HG03565 (cell line): ENCODE results near the gene FAM234A.

Experiments
- ATAC-seq: cut with Tn5 transposase; IDR thresholded peaks from one replicate; pipeline ENCODE4 v1.9.1; 2021; ENCODE audit warnings: mild to moderate bottlenecking, moderate library complexity; ENCODE audit not compliant: unreplicated experiment

Gene FAM234A

DNA sequence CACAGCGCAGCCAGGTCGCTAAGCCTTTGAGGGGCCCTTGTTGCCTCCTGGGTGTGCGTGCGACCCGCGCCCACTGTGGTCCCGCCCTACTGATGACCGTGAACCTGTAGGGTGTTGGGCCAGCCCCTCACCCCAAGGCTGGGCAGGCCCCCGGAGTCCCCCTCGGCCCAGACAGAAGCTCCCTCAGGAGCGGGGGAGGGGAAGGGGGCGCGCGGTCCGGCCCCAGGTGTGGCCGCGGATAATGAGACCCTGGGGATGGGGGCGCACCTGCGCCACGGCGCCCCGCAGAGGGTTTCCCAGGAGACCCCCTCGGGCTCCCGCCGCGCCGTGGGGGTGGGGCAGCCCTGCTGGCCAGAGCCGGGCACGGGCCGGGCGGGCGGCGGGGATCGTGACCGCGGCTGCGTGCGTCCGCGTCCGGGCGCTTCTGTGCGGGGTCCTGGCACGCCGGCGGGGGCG, 45.4 kb downstream of the FAM234A start:
- ATAC-seq = no peak

DNA sequence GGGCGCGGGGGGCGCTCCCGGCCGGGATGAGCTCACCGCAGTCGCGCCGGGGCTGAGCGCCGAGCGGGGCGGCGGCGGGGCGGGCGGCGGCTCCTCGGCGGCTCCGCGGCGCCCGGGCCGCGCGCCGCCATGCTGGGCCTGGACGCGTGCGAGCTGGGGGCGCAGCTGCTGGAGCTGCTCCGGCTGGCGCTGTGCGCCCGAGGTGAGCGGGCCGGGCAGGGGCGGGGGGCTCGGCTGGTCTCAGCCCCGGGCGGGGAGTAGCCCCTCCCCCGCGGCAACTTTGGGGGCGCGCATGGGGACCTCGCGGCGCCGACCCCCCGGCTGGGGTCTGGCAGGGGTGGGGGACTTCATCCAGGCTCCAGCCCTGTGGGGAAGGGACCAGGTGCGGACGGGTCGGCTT, 45.9 kb downstream of the FAM234A start, which contains the start of gene ARHGDIG:
TSS of gene ARHGDIG (plus strand) at position 40 of the 400 bp plus-strand sequence. CDS start at position 130, 90 bp downstream.
- no peak for ATAC-seq

DNA sequence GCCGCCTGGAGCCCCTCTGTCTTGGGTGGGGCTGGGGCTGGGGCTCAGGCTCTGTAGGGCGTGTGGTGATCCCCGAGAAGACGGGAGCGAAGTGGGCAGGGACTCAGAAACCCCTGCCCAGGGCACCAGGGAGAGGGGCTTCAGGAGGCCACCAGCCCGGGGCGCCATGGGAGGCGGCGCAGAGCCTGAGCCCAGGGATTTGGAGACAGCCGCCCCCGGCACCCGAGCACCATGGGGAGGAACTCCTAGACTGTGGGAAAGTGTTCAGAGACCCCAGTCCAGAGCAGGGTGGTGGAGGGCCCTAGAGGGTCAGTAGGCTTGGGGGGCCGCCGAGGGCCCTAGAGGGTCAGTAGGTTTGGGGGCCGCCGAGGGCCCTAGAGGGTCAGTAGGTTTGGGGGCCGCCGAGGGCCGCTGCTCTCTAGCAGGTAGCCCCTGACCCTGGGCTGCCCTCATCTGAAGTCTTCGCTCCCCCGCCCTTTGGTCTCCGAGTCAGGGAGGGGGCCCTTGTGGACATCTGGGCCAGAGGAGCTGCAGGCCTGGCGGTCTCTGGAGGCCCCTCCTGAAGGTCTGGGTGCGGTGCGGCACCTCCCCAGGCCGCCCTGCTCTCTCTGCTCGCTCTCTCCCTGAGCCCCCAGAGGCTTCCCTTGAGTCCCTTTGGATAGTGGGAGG, 46.5 kb downstream of the FAM234A start:
- ATAC-seq = no peak

DNA sequence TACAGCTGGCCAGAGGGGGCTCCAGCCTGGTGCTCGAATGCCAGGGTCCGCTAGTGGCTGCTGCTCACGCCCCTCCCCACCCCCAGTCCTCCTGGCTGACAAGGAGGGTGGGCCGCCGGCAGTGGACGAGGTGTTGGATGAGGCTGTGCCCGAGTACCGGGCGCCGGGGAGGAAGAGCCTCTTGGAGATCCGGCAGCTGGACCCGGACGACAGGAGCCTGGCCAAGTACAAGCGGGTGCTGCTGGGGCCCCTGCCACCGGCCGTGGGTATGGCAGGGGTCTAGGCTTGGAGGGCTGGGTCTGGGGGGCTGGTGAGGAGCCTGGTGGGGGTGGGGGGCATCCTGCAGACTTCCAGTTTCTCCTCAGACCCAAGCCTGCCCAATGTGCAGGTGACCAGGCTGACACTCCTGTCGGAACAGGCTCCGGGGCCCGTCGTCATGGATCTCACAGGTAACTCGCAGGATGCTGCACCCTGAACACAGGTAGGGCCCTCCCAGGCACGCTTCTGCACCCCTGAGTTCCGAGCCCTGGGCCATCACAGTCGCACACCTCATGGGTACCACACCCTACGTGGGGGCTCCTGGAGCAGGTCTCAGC, 47.1 kb downstream of the FAM234A start:
- ATAC-seq = no peak

DNA sequence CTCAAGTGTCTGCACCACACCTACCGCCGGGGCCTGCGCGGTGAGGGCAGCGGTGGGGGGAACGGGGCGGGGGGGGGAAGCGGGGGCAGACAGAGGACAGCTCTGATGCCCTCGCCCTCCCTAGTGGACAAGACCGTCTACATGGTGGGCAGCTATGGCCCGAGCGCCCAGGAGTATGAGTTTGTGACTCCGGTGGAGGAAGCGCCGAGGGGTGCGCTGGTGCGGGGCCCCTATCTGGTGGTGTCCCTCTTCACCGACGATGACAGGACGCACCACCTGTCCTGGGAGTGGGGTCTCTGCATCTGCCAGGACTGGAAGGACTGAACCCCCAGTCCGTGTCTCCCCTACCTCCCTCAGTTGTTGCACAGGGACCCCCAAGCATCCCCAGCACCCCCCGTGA, 47.9 kb downstream of the FAM234A start:
- no peak for ATAC-seq

DNA sequence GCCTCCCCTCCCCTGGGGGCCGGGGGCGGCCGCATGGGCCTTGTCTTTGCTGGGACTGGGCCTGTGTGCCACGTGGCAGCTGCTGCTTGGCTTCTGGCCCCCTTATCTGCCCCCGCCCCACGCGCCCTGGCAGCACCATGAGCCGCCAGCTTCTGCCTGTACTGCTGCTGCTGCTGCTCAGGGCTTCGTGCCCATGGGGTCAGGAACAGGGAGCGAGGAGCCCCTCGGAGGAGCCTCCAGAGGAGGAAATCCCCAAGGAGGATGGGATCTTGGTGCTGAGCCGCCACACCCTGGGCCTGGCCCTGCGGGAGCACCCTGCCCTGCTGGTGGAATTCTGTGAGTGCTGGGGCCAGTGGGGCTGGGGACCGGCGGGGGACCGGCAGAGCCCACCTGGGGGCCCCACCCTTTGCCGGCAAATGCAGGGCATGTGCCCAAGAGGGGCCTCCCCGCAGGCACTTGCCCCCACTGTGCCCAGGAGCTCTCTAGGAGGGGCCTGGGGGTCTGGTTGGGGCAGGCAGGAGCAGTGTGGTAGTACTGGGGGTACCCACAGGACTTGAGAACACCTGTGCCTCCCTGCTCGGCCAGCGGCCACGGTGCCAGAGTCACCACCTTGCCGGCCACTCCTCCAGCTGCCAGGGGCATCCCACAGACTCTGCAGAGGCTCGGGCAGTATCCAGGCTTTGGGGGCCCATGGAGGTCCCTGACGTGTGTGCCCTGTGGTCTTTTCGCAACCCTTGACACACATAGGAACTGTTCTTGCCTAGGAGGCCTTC, 48.6 kb downstream of the FAM234A start, which contains the start of gene PDIA2:
TSS of gene PDIA2 (plus strand) at position 132 of the 773 bp plus-strand sequence. CDS start at position 138, 6 bp downstream.
- no peak for ATAC-seq

DNA sequence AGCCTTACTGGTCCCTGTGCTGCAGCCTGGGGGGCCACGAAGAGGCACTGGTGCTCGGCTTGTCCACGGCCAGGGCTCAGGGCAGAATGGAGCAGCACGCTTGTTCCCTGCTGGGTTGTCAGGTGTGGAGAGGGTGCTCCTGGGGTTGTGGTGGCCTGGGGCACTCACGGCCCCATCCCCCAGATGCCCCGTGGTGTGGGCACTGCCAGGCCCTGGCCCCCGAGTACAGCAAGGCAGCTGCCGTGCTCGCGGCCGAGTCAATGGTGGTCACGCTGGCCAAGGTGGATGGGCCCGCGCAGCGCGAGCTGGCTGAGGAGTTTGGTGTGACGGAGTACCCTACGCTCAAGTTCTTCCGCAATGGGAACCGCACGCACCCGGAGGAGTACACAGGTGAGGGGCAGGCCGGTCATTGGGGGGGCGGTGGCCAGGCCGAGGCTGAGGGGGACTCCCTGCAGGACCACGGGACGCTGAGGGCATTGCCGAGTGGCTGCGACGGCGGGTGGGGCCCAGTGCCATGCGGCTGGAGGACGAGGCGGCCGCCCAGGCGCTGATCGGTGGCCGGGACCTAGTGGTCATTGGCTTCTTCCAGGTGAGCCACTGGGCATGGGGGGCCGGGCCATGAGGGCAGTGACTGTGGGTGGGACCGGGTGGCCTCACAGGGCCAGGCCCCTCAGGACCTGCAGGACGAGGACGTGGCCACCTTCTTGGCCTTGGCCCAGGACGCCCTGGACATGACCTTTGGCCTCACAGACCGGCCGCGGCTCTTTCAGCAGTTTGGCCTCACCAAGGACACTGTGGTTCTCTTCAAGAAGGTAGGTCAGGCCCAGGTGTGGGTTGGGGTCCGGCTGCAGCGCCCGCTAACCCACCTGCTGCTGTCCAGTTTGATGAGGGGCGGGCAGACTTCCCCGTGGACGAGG, 49.8 kb downstream of the FAM234A start:
- no peak for ATAC-seq

DNA sequence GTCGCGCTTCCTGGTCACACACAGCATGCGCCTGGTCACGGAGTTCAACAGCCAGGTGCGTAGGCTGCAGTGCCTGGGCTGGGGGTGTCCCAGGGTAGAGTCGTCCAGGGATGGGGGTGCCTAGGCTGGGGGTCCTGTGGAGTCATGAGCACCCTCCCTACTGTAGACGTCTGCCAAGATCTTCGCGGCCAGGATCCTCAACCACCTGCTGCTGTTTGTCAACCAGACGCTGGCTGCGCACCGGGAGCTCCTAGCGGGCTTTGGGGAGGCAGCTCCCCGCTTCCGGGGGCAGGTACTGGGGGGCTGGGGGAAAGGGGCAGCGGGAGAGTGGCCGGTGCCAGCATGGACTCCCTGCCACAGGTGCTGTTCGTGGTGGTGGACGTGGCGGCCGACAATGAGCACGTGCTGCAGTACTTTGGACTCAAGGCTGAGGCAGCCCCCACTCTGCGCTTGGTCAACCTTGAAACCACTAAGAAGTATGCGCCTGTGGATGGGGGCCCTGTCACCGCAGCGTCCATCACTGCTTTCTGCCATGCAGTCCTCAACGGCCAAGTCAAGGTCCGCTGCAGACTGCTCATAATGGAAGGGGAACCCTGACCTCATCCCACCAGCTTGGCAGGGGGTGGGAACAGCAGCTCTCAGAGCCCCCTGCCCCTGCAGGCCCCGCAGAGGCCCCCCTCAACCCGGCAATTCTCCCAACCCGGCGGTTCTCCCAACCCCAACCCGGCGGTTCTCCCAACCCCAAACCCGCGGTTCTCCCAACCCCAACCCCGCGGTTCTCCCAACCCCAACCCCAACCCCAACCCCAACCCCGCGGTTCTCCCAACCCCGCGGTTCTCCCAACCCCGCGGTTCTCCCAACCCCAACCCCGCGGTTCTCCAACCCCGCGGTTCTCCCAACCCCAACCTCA, 50.8 kb downstream of the FAM234A start:
- no peak for ATAC-seq

DNA sequence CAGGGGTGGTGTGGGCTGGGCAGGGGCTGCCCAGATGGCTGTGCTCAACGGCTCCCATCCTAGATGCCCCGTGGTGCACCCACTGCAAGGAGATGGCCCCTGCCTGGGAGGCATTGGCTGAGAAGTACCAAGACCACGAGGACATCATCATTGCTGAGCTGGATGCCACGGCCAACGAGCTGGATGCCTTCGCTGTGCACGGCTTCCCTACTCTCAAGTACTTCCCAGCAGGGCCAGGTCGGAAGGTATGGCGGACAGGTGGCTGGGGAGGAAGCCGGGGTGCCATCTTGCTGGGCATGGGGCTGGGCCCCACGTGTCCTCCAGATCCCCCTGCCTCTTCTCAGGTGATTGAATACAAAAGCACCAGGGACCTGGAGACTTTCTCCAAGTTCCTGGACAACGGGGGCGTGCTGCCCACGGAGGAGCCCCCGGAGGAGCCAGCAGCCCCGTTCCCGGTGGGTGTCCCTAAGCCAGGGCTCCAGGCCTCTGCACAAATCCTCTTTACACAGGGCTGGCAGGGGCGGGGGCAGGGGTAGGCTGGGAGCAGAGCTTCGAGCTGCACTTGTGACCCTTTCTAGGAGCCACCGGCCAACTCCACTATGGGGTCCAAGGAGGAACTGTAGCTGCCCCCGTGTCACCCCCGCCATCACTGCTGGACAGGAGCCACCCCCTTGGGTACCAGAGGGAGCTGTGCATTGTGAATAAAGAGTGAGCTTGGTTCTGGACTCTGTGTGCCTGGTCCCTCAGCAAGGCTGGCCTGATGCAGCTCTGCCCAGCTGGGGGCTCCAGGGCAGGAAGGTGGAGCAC, 52.1 kb downstream of the FAM234A start:
- no peak for ATAC-seq

DNA sequence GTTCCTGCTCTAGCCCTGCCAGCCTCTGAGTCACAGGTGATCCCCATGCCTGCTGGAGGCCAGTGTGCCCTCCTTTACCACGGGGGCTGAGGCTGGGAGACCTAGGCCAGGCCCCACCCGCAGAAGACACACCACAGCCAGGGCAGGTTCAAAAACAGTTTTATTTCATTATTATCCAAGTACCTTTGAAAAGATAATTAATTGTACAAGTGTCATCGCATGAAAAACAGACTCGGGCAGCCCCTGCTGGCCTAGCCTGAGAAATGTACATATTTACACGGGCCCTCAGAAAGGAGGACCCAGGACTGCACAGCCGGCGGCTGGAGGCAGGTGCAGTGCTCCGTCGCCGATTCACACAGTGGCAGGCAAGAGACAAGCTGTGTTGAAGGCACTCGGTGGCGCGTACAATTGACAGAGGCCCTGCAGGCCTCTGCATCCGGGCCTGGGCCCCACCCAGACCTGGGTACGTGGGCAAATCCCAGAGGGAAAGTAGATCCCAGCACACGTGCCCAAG, 52.7 kb downstream of the FAM234A start:
- no peak for ATAC-seq

DNA sequence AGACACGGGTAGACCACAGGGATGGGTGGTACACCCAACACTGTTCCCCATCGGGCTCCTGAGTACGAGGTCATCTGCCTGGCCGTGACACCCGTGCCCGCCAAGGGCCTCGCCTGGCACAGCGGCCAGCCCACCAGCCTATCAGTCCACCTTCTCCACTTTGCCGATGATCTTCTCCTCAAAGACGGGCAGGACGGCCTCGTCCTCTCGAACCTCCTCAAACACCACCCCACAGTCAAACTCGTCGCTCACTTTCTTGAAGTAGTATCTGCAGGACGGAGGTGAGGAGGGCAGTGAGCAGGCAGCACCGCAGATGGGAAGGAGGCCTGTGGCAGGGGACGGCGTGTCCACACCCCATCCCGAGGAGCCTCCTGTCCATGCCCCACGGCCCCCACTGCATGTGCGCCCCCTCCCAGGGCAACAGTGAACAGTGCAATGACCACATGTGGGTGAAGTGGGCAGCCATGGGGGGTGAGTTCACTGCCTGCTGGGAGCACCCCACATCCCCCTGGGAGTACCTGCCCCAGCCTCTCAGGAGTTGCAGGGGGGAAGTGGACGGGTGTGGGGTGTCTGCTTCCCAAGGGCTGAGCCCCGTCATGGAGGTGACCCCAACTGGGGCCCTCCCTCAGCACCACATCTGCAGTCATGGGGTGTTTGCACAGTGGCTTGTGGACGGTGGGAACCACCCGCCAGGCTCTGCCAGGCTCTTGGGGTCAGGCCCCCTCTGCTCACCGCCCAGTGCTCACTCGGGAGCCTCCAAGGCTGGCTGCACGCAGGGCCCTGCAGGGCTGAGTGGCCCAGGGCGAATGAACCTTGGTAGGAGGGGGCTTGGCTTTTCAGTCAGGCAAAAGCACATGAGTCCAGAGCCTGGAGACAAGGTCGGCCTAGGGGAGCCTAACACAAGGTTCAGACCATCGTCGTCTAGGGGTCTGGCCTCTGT, 53.6 kb downstream of the FAM234A start:
- no peak for ATAC-seq

DNA sequence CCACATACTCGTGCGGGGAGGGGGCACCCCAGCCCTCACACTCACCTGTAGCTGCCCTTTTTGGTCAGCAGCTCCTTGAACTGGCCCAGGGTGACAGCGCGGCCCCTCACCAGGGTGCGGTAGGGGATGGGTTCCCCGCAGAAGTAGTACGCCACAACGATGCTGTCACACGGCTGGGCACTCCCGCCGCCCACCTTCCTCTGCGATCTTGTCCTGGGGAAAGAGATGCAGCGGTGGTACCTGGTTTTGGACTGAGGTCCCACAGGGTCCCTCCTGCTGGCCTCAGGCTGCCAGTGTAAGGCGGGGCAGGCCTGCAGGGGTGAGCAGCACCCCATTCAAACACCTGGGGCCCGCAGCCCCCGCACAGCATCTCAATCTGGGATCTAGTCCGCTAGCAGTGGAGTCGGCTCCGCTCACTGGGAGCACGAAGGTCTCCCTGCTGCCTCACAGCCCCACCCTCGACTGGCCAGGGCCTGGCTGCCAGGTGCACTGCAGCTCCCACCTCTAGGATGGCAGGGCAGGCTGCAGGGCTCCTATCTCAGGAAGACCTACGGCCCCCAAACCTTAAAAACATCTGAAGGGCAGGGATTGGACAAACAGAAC, 54.9 kb downstream of the FAM234A start:
- ATAC-seq = no peak

DNA sequence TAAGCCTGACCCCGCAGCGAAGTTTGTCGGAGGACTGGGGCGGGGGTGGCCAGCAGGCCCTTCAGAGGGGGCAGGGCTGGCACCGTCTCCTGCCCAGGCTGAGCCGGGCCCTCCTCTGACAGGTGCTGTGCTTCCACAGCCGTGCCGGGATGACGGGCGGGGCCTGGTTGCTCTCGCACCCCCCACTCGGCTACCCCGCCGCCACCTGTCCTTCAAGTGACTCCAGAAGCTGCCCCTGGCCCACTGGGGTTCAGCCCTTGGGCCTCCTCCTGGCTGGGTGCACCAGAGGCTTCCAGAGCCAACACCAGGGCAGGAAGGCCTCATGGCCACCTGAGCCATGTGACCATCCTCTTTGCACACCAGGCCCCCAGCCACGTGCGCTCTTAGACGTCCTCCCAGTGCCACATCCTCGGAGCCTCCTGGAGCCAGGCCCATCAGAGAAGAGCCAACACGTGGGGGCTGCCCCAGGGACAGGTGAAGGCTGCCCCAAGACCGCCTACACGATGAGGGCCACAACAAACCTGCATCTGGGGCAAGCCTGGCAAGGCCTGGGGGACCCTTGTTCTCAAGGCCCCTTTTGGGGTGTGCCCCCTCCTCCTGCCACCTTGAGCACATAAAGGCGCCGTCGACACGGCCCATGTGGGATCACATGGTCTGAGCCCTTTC, 55.5 kb downstream of the FAM234A start:
- no peak for ATAC-seq

DNA sequence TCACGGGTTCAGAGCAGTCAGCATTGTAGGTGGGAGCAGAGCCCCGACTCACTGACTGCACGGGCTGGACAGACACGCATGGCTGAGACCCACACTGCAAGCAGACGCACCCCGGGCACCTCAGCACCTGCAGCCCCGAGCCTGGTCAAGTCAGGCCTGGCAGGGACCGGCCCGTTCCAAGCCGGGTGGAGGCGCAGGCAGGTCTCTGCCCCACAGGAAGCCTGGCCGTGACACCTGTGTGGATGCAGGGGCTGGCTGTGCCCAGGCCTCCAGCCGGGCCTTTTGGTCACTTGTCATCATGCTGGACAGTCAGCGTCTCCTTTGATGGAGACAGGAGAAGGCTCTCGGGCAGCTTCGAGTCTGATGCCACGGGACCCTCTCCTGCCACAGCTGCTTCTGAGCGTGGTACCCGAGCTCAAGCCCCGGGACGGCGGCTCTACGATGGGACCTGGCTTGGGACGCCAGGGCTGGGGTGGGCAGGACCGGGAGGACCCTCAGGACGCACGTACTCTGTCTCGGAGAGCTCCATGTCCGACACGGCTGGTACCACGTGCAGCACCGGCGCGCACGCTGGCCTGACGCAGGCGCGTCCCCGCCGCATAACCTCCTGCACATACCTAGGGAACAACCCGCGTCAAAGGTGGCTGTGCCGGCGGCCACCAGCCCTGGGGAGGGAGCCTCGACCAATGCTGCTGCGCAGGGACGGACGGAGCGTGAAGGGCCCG, 56.2 kb downstream of the FAM234A start:
- no peak for ATAC-seq

DNA sequence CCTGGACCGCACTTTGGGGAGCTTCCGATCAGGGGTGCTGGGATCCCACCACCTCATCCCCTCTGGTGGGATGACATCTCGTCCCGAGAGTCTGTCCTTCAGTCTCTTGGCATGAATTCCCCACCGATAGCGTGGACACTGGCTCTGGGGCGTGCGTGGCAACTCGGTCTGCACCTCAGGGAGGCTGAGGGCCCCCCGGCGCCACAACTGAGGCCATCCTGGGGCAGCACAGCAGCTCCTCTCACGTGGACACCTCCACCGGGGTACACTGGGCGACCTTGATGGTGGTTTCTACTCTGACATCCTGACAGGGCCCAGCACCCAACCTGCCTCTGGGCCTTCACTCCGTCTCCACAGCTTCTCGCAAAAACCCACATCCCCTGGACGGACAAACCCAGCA, 56.9 kb downstream of the FAM234A start:
- ATAC-seq = no peak
